Breast epithelium (tissue), 4 donors: ENCODE measurements around the gene ASL. TPM values are rescaled to one million over a fixed set of nuclear protein-coding genes. Genes with fewer than 3 reads are reported as not detected.
"Not testable (repeated sequence)": the region's sequence is repeated elsewhere in the genome, so short reads cannot be mapped to it uniquely, and the experiment has no call there.

Experiments used
- DNase-seq, 2 donors: peaks; one replicate each; pipeline ENCODE4 v3.0.0-alpha.2; 2019; ENCODE audit warnings: low spot score in 2 of 2
- H3K27ac ChIP-seq, 2 donors: fragments of 200-600 bp; sonication (generic) in 1 of 2; one replicate each; pipeline ENCODE4 v1.5.1; 2016 to 2019; ENCODE audit warnings: mild to moderate bottlenecking in 1 of 2
- H3K27me3 ChIP-seq, 2 donors: fragments of 200-600 bp; sonication (generic) in 1 of 2; one replicate each; pipeline versions ENCODE4 v1.5.1 to v1.6.0; 2017 to 2019; ENCODE audit warnings: control low read depth in 1 of 2, mild to moderate bottlenecking in 1 of 2
- H3K36me3 ChIP-seq: fragments of 200-600 bp; one replicate; pipeline ENCODE4 v1.5.1; 2019
- H3K4me1 ChIP-seq, 2 donors: fragments of 200-600 bp; sonication (generic); one replicate each; pipeline ENCODE4 v1.5.1; 2016 to 2019; ENCODE audit warnings: control low read depth in 1 of 2
- H3K4me3 ChIP-seq, 3 donors: fragments of 200-600 bp; sonication (generic); 1 replicate in 2 of 3; 2 replicates in 1 of 3; pipeline ENCODE4 v1.5.1; 2016 to 2019; ENCODE audit warnings: mild to moderate bottlenecking in 3 of 3, moderate library complexity in 2 of 3
- H3K9me3 ChIP-seq, 2 donors: fragments of 200-600 bp; sonication (generic) in 1 of 2; one replicate each; pipeline ENCODE4 v1.5.1; 2016 to 2019; ENCODE audit warnings: control low read depth in 1 of 2
- POLR2A ChIP-seq: fragments of 450-650 bp; IDR thresholded peaks from one replicate; pipeline ENCODE4 v1.6.1; 2016; ENCODE audit warnings: antibody characterized with exemption, mild to moderate bottlenecking, moderate library complexity
- POLR2AphosphoS5 ChIP-seq, 3 donors: sonication (generic); formaldehyde crosslinking; IDR thresholded peaks; one replicate each; pipeline ENCODE4 v1.6.1; 2017; ENCODE audit warnings: antibody characterized with exemption in 3 of 3
- intact Hi-C: fragments of 100-400 bp; cut with DNase I; formaldehyde crosslinking; loops from one replicate; pipeline ENCODE4 v1.15.1; 2023; ENCODE audit warnings: low total_unique reads
- total RNA-seq, 3 donors: library from RNA; depleted of rRNA; stranded (reverse); fragments of >200 nt; gene quantifications; one replicate each; pipeline ENCODE4 v1.1.0, GENCODE V29; 2016
- TF ChIP-seq, protein P1 (sequence below), 3 donors: fragments of 450-650 bp; IDR thresholded peaks; one replicate each; pipeline ENCODE4 v1.5.1; 2016 to 2017; ENCODE audit warnings: antibody characterized with exemption in 3 of 3, mild to moderate bottlenecking in 3 of 3, moderate library complexity in 3 of 3

Gene ASL
- total RNA-seq, 3 donors from 2014 or later: 31.9 to 39.8 (median 33.1) TPM

DNA sequence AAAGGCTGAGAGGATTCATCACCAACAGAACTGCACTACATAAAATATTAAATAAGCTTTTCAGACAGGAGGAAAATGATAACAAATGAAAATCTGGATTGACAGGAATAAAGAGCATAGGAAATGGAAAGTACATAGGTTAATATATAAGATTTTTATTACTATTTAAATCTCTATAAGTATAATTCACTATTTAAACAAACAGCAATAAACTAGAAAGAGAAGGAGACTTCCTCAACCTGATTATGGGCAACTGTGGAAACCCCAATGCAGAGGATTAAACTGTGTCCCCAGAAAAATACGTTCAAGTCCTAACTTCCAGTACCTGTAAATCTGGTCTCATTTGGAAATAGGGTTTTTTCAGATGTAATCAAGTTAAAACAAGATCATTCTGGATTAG, 14.8 kb upstream of the ASL start:
- no peak overlapping the region for H3K4me3 ChIP-seq
- TF ChIP-seq POLR2AphosphoS5 (IDR thresholded peaks at IDR 0.05) (no peak), POLR2A (no peak)
- TF ChIP-seq, protein P1, sequence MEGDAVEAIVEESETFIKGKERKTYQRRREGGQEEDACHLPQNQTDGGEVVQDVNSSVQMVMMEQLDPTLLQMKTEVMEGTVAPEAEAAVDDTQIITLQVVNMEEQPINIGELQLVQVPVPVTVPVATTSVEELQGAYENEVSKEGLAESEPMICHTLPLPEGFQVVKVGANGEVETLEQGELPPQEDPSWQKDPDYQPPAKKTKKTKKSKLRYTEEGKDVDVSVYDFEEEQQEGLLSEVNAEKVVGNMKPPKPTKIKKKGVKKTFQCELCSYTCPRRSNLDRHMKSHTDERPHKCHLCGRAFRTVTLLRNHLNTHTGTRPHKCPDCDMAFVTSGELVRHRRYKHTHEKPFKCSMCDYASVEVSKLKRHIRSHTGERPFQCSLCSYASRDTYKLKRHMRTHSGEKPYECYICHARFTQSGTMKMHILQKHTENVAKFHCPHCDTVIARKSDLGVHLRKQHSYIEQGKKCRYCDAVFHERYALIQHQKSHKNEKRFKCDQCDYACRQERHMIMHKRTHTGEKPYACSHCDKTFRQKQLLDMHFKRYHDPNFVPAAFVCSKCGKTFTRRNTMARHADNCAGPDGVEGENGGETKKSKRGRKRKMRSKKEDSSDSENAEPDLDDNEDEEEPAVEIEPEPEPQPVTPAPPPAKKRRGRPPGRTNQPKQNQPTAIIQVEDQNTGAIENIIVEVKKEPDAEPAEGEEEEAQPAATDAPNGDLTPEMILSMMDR (IDR thresholded peaks at IDR 0.05): no peak
- no peaks in the 10 kb centered on the region for H3K9me3 ChIP-seq
- no peak for DNase-seq
- H3K36me3 ChIP-seq: no peaks in the 10 kb centered on the region
- no peaks in the 10 kb centered on the region for H3K27me3 ChIP-seq
- H3K27ac ChIP-seq: no peak overlapping the region
- intact Hi-C loops: no loop called here
- H3K4me1 ChIP-seq: no peaks in the 10 kb centered on the region

DNA sequence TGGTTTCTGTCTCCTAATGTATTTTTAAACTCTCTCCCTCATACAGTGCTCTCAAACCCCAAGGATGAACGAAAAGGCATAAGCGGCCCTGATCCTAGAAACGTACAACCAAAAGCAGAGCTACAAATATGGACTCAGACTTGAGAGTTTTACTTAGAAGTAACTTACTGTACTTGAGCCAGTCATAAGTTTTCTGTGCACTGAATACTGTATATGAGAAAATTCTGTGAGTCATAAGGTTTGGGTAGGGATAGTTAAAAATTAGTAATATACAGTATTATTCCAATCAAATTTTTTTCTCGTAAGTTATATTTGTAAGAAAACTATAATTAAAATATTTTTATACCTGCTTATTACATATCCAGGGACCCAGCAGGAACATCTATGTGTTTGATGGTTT, 5.9 kb upstream of the ASL start:
- TF ChIP-seq POLR2A: no peak
- no peak for TF ChIP-seq POLR2AphosphoS5 (IDR thresholded peaks at IDR 0.05)
- TF ChIP-seq, protein P1 (IDR thresholded peaks at IDR 0.05): no peak
- Histone ChIP-seq H3K36me3 (no peaks in the 10 kb centered on the region), H3K9me3 (no peaks in the 10 kb centered on the region), H3K27ac (no peak overlapping the region), H3K27me3 (no peaks in the 10 kb centered on the region), H3K4me1 (no peaks in the 10 kb centered on the region), H3K4me3 (no peak overlapping the region)
- no peak for DNase-seq
- intact Hi-C loops: loop anchor here (5.0 kb wide), 1 partner anchor 743 kb away; no protein-coding TSS in a partner anchor

DNA sequence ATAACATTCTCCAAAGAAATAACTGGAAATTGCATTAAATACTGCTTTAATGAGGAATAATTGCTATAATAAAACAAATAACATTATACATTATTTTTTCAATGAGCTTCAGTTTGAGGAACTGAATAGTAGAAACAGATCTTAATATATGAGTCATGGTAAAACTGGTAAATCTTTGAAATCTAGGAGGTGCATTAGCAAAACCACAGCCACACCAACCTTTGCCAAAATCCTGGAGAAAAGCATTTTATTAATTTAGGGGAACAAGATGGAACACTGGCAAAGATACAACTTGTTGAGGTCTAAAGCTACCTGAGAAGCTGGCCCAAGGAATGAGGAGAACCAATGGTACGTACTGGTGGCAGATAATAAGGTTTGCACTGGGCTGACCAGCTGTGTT, 5.4 kb upstream of the ASL start:
- H3K9me3 ChIP-seq: no peaks in the 10 kb centered on the region
- intact Hi-C loops: no loop called here
- no peak for DNase-seq
- H3K4me1 ChIP-seq: no peaks in the 10 kb centered on the region
- H3K27me3 ChIP-seq: no peaks in the 10 kb centered on the region
- H3K4me3 ChIP-seq: no peak overlapping the region
- H3K27ac ChIP-seq: no peak overlapping the region
- H3K36me3 ChIP-seq: no peaks in the 10 kb centered on the region
- TF ChIP-seq POLR2A: no peak
- no peak for TF ChIP-seq POLR2AphosphoS5 (IDR thresholded peaks at IDR 0.05)

DNA sequence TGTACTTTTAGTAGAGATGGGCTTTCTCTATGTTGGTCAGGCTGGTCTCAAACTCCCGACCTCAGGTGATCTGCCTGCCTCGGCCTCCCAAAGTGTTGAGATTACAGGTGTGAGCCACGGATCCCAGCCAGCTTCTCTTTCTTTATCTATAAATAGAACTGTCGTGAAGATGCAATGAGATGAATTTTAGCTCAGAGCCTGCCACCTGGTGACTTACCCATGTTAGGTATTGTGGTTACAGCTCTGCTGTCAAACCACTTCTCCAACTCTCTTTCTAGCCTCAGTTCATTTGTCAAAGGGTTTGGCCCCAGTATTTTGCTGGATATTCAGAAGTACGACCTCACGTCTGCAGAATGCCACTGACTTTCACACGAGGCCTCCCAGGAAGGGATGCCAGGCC, 3.4 kb upstream of the ASL start:
- H3K27ac ChIP-seq, DNase-seq, H3K4me3 ChIP-seq, H3K4me1 ChIP-seq, intact Hi-C loops, H3K27me3 ChIP-seq, H3K9me3 ChIP-seq, H3K36me3 ChIP-seq: not testable (repeated sequence)

DNA sequence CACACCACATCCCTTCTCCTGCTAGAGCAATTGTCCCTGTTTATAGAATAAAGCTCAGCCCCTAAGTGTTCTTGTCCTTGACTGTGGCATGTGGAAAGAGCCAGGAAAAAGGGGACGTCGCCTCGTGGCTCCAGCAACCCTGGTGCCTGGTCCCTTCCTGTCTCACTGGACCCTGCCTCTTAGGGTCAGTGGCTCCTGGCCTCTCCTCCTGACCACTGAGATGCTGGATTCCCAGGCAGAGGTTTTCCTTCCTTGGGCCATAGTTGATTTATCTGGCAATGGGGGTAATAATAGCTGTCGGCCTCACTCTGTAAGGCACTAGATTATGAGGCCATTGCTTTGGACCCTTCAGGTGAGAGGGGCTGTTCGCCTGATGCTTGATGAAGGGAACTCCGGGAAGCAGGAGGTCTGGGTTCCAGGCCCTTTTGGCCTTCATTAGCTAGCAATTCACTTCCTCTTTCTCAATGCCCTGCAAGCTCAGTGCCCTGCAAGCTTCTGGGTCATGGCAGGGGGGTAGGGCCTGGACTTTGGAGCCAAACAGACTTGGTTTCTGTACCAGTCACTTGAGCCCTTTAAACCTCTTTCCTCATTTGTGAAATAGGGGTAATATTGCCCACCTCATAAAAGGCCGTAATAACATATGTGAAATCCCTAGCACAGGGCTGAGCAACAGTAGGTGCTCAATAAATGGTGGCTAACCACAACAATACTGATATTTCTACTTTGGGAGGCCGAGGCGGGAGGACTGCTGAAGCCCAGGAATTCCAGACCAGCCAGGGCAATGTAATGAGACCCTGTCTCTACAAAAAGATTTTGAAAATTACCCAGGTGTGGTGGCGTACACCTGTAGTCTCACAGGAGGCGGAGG, 1.1 kb downstream of the ASL start:
- Histone ChIP-seq H3K27me3 (no peaks in the 10 kb centered on the region), H3K9me3 (no peaks in the 10 kb centered on the region), H3K27ac (peak overlapping the region; percentile 71 to 84), H3K36me3 (no peaks in the 10 kb centered on the region), H3K4me1 (peaks cover 0 to 7% of the 10 kb centered on the region in 2 donors), H3K4me3 (peak overlapping the region; percentile 81 to 92 (median 84))
- DNase-seq: no peak
- intact Hi-C loops: no loop called here
- TF ChIP-seq POLR2AphosphoS5 (IDR thresholded peaks at IDR 0.05) (no peak), POLR2A (no peak)
- TF ChIP-seq, protein P1 (IDR thresholded peaks at IDR 0.05): no peak

DNA sequence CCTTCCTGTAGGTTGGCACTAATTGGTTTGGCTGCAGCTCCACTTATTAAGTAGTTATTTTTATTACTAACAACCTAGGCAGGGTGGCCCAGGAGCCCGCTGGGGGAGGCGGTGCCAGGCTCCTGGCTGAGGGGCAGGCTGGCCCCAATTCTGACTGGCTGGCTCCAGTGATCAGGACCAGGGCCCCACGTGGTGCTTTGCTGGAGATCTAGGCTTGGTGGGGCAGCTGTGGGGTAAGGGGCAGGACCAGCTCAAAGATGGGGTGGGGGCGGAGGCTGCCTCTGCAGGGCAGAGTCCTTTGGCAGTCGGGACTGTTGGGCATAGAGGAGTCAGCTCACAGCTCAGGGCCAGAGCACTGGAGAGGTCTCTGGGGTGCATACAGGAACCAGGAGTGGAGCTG, 2.4 kb downstream of the ASL start:
- intact Hi-C loops: no loop called here
- TF ChIP-seq POLR2AphosphoS5 (IDR thresholded peaks at IDR 0.05) (no peak), POLR2A (no peak)
- TF ChIP-seq, protein P1 (IDR thresholded peaks at IDR 0.05): no peak

More for the DNA sequence above, 2.4 kb downstream of the ASL start:
- Histone ChIP-seq H3K27ac (no peak overlapping the region), H3K4me1 (peaks cover 0 to 7% of the 10 kb centered on the region in 2 donors), H3K27me3 (no peaks in the 10 kb centered on the region), H3K36me3 (no peaks in the 10 kb centered on the region), H3K9me3 (no peaks in the 10 kb centered on the region), H3K4me3 (no peak overlapping the region)
- DNase-seq: no peak
